GM12864 (cell line): ENCODE data around the gene EPHB3.
"Not testable (repeated sequence)": the region's sequence is repeated elsewhere in the genome, so short reads cannot be mapped to it uniquely, and the experiment has no call there.

Source experiments
- DNase-seq: peaks from one replicate; pipeline ENCODE4 v3.0.0-alpha.2; 2011; ENCODE audit warnings: low read depth
- H3K4me3 ChIP-seq: 2 replicates; pipeline ENCODE4 v1.5.1; 2011; ENCODE audit warnings: mild to moderate bottlenecking, low read depth, low read length, control low read depth
- CTCF ChIP-seq: IDR thresholded peaks from 2 replicates; pipeline ENCODE4 v1.5.1; 2011; ENCODE audit warnings: low read depth, mild to moderate bottlenecking, moderate library complexity, low read length, control low read depth, inconsistent platforms; ENCODE audit errors: missing control alignments

Gene EPHB3

GRCh38 chr3:184616436-184616835, 54.9 kb downstream of the EPHB3 start:
- TF ChIP-seq CTCF, result no peak
- H3K4me3 ChIP-seq, result no peak overlapping the region
- no peak for DNase-seq

GRCh38 chr3:184617306-184617705, 55.7 kb downstream of the EPHB3 start:
- not testable (repeated sequence) for H3K4me3 ChIP-seq, DNase-seq

GRCh38 chr3:184618811-184619210, 57.2 kb downstream of the EPHB3 start:
- no peak for DNase-seq
- no peak overlapping the region for H3K4me3 ChIP-seq
- TF ChIP-seq CTCF, result no peak

GRCh38 chr3:184619369-184619768, 57.8 kb downstream of the EPHB3 start:
- TF ChIP-seq CTCF, result no peak
- H3K4me3 ChIP-seq, result no peak overlapping the region

GRCh38 chr3:184619787-184620430, 58.3 kb downstream of the EPHB3 start:
- no peak for TF ChIP-seq CTCF
- no peak for DNase-seq
- H3K4me3 ChIP-seq, result no peak overlapping the region

More at GRCh38 chr3:184619369-184619768, 57.8 kb downstream of the EPHB3 start:
- no peak for DNase-seq

- no peak for DNase-seq
- no peak overlapping the region for H3K4me3 ChIP-seq
- TF ChIP-seq CTCF, result no peak
These were observed 59.0 kb downstream of the EPHB3 start for GRCh38 chr3:184620475-184621119.

- not testable (repeated sequence) for DNase-seq, H3K4me3 ChIP-seq
These were observed 60.6 kb downstream of the EPHB3 start for GRCh38 chr3:184622156-184622555.

- H3K4me3 ChIP-seq, result no peak overlapping the region
- no peak for DNase-seq
- TF ChIP-seq CTCF, result no peak
These were observed 65.3 kb downstream of the EPHB3 start for GRCh38 chr3:184626923-184627322.
